Measurements from ENCODE around the gene SGF29. TPM values are rescaled to one million over a fixed set of nuclear protein-coding genes. Genes with fewer than 3 reads are reported as not detected.

SGF29 gene
- total RNA-seq, 1 experiment from 2014 or later, result 45.3 TPM

DNA sequence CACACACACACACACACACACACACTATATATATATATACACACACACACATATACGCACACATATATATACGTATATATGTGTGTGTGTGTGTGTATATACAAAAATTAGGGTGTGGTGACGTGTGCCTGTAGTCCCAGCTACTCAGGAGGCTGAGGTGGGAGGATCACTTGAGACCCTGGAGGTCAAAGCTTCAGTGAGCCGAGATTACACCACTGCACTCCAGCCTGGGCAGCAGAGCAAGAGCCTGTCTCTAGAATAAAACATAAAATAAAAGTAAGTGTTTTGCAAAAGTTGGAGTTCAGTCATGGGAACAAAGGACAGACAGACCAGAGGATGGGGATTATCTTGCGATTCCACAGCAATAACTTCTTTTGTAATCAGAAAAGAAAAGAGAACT lies 25.7 kb upstream of the SGF29 start:
- Histone ChIP-seq H4K20me1 (ENCODE audit: insufficient read depth) (no peaks in the 10 kb centered on the region), H3K4me2 (peak overlapping the region; percentile 11; the same call in 1 of the 2 replicates), H3K36me3 (ENCODE audit: low read depth) (no peaks in the 10 kb centered on the region), H3K9me3 (ENCODE audit: insufficient read depth, low read depth) (no peaks in the 10 kb centered on the region), H3K27ac (peak overlapping the region; percentile 42), H3F3A (ENCODE audit: insufficient read depth, low read depth) (peaks cover 40% of the 10 kb centered on the region; the same call in 1 of the 2 replicates), H3K79me2 (ENCODE audit: low read depth) (no peaks in the 10 kb centered on the region), H2AFZ (no peak overlapping the region), H3K4me1 (replicated peaks; ENCODE audit: insufficient read depth) (peaks cover 58% of the 10 kb centered on the region), H3K9me2 (ENCODE audit: insufficient read depth) (no peaks in the 10 kb centered on the region), H3K4me3 (no peak overlapping the region), H3K27me3 (ENCODE audit: insufficient read depth, low read depth) (no peaks in the 10 kb centered on the region)
- intact Hi-C loops (cut with micrococcal nuclease; ENCODE audit: unreplicated experiment), result loop anchor here (2.0 to 5.0 kb wide), 2 partner anchors 23 to 36 kb away; partner anchors contain the start of genes APOBR and CLN3
- BruUV-seq (replicated peaks), result no TSS peak
- CTCF ChIA-PET, result no interaction called here
- DNase-seq, result no peak
- POLR2A ChIA-PET (ENCODE audit: unreplicated experiment), result no interaction called here
- TF ChIP-seq EZH2 (IDR thresholded peaks at IDR 0.05; ENCODE audit: low read depth), result no peak
- TF ChIP-seq, protein P1, sequence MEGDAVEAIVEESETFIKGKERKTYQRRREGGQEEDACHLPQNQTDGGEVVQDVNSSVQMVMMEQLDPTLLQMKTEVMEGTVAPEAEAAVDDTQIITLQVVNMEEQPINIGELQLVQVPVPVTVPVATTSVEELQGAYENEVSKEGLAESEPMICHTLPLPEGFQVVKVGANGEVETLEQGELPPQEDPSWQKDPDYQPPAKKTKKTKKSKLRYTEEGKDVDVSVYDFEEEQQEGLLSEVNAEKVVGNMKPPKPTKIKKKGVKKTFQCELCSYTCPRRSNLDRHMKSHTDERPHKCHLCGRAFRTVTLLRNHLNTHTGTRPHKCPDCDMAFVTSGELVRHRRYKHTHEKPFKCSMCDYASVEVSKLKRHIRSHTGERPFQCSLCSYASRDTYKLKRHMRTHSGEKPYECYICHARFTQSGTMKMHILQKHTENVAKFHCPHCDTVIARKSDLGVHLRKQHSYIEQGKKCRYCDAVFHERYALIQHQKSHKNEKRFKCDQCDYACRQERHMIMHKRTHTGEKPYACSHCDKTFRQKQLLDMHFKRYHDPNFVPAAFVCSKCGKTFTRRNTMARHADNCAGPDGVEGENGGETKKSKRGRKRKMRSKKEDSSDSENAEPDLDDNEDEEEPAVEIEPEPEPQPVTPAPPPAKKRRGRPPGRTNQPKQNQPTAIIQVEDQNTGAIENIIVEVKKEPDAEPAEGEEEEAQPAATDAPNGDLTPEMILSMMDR (conservative IDR thresholded peaks at IDR 0.05), result no peak

DNA sequence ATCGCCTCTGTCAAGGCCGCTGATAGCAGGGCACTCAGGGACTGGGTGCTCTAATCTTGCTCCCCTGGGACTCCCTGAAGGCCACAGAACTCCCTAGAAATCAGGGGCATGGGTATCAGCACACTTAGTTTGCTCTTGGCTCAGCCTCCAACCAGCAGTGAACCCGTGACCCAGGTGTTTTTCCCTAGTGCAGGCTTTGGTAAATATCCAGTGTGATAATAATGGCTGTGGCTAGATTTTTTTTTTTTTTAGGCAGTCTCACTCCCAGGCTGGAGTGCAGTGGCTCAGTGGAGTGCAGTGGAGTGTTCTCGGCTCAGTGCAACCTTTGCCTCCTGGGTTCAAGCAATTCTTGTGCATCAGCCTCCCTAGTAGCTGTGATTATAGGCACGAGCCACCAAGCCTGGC lies 25.3 kb upstream of the SGF29 start:
- no TSS peak for BruUV-seq (replicated peaks)
- CTCF ChIA-PET, result no interaction called here
- DNase-seq, result no peak

DNA sequence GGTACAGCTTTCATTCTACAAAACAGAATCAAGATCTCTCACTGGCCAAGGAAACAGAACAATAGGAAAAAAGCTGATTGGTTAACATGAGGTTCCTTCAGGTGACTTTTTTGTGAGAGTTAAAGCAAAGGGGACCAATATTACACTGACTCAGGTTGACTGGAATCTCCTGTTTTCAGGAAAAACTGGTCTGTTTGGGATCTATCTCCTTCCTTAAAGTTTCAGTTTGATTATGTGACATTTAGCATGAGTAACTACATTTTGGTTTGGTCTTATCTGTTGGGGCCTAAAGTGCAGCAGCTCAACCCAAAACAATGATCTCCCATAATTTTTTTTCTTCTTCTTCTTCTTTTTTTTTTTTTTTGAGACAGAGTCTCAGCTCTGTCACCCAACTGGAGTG lies 24.6 kb upstream of the SGF29 start:
- DNase-seq, result peak in 1 of 2 experiments; percentile 87
- Histone ChIP-seq H3K4me3 (no peak overlapping the region), H3K9me2 (ENCODE audit: insufficient read depth) (no peaks in the 10 kb centered on the region), H3K27ac (peak overlapping the region; percentile 42), H3K36me3 (ENCODE audit: low read depth) (no peaks in the 10 kb centered on the region), H3K4me1 (replicated peaks; ENCODE audit: insufficient read depth) (peaks cover 52% of the 10 kb centered on the region), H3K27me3 (ENCODE audit: insufficient read depth, low read depth) (no peaks in the 10 kb centered on the region), H2AFZ (no peak overlapping the region), H3K4me2 (peak overlapping the region; percentile 11), H4K20me1 (ENCODE audit: insufficient read depth) (no peaks in the 10 kb centered on the region), H3K79me2 (ENCODE audit: low read depth) (no peaks in the 10 kb centered on the region), H3F3A (ENCODE audit: insufficient read depth, low read depth) (peaks cover 40% of the 10 kb centered on the region; the same call in 1 of the 2 replicates), H3K9me3 (ENCODE audit: insufficient read depth, low read depth) (no peaks in the 10 kb centered on the region)
- no TSS peak for BruUV-seq (replicated peaks)
- TF ChIP-seq EZH2 (IDR thresholded peaks at IDR 0.05; ENCODE audit: low read depth), result no peak
- TF ChIP-seq, protein P1 (conservative IDR thresholded peaks at IDR 0.05), result no peak
- intact Hi-C loops (cut with micrococcal nuclease; ENCODE audit: unreplicated experiment), result loop anchor here (5.0 kb wide), 1 partner anchor 37 kb away; the partner anchor contains the start of genes APOBR and CLN3
- ChIA-PET POLR2A (ENCODE audit: unreplicated experiment) (no interaction called here), CTCF (no interaction called here)

More for the DNA sequence above, 25.3 kb upstream of the SGF29 start:
- Histone ChIP-seq H3K4me2 (peak overlapping the region; percentile 11), H3K27me3 (ENCODE audit: insufficient read depth, low read depth) (no peaks in the 10 kb centered on the region), H3F3A (ENCODE audit: insufficient read depth, low read depth) (peaks cover 40% of the 10 kb centered on the region; the same call in 1 of the 2 replicates), H3K9me2 (ENCODE audit: insufficient read depth) (no peaks in the 10 kb centered on the region), H3K36me3 (ENCODE audit: low read depth) (no peaks in the 10 kb centered on the region), H4K20me1 (ENCODE audit: insufficient read depth) (no peaks in the 10 kb centered on the region), H3K9me3 (ENCODE audit: insufficient read depth, low read depth) (no peaks in the 10 kb centered on the region), H3K4me3 (no peak overlapping the region), H3K79me2 (ENCODE audit: low read depth) (no peaks in the 10 kb centered on the region), H2AFZ (no peak overlapping the region), H3K4me1 (replicated peaks; ENCODE audit: insufficient read depth) (peaks cover 58% of the 10 kb centered on the region), H3K27ac (peak overlapping the region; percentile 42)
- intact Hi-C loops (cut with micrococcal nuclease; ENCODE audit: unreplicated experiment), result loop anchor here (5.0 kb wide), 1 partner anchor 36 kb away; the partner anchor contains the start of genes APOBR and CLN3
- POLR2A ChIA-PET (ENCODE audit: unreplicated experiment), result no interaction called here
- TF ChIP-seq, protein P1 (conservative IDR thresholded peaks at IDR 0.05), result no peak
- no peak for TF ChIP-seq EZH2 (IDR thresholded peaks at IDR 0.05; ENCODE audit: low read depth)

Measured in PC-9 (cell line).